Iris pigment epithelial cell (primary cell): ENCODE results near the gene FAM181A.
A peak's percentile ranks its signal among the peaks of the same experiment; 100 is the strongest.

Experiments
- DNase-seq: peaks from one replicate; pipeline ENCODE4 v3.0.0-alpha.2; 2011; ENCODE audit warnings: low read depth

The FAM181A gene

DNA sequence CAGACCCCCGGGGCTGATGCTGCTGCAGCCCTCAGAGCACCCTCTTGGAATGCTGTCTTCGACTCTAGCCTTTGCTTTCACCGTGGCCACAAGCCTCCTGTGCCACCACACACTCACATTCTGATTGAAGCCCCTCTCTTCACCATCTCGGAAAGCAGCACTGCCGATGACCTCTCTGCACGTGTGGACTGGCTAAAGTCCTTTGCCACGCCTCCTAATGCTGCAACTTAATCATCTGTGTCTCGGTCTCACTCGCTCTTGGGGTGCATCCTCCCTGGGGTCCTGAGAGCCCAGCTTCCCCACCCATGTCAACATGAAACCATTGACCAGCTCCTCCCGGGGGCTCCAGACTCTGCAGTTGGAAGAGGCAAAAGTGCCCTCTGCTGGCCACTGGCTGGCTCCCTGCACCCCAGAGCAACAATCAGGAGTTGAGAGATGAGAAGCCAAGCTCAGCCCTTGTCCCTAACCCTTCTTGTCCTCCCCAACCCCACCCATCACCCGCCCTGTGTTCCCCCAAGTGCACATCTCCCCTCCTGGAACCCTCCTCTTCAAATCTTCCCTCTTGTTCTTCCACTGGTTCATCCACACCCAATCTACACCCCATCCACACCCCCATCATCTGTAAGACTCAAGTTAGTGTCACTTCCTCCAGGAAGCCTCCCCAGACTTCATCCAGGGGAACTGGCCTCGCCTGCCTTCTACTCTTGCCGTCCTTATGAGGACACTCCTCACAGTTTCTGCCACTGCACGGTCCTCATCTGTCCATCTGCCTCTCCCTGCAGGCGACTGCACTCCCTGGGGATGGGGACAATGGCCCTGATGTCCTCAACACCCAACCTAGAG is 23.6 kb upstream of the FAM181A start:
- DNase-seq = peak; percentile 6

DNA sequence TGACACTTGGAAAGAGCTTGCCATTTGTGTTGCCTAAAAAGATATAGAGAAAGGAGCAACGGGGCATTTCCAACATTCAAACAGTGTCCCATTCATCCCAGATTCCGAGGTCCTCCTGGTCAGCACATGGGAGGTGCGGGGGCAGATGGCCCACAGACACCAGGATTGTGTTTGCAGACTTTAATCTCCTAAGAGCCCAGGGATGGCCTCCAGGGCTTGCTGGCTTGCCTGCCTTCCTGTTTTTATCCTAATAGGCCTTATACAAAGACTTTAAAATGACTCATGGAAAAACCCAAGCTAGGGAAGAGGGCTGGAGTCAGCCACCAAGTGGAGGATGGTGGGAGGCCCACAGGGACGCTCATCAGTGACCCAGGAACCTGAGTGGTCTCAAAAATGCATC is 21.5 kb upstream of the FAM181A start:
- DNase-seq = no peak

DNA sequence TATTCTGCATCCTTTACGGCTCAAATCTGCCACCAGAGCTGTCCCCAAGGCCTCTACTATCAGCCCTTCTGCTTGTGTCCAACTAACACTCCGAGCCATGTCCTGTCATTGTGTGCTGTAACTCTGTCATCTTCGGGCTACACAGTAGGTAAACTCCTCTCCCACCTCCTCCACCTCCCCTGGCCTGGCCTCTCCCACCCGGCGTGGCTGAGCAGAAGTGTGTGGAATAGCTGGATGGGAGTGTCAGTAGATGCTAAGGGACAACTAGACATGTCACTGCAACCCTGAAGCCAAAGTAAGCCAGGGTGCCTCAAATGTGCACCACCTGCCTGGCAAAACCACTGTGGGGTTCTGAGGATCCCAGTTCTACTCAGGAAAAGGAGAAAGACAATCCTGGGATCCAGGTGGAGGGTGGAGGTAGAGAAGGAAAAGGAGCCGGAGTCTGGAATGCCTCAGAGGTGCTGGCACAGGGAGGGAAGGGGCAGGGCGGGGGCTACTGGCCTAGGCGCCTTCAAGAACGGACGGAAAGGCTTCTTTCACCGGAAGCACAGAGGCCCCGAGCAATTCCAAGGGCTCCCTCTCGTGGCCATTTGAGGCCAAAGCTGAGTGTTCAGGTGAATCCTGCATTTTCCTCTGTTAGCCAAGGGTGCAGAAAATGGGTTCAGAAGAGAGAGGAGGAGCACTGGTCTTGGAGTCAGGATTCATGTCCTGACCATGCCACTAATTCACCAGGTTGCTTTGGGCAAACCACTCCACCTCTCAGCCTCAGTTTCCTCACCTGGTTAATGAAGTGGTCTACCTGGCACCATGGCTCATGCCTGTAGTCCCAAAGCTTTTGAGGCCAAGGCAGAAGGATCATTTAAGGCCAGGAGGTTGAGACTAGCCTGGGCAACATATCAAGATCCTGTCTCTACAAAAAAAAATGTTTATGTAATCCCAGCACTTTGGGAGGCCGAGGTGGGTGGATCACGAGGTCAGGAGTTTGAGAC is 20.5 kb upstream of the FAM181A start:
- peak; percentile 27 for DNase-seq

DNA sequence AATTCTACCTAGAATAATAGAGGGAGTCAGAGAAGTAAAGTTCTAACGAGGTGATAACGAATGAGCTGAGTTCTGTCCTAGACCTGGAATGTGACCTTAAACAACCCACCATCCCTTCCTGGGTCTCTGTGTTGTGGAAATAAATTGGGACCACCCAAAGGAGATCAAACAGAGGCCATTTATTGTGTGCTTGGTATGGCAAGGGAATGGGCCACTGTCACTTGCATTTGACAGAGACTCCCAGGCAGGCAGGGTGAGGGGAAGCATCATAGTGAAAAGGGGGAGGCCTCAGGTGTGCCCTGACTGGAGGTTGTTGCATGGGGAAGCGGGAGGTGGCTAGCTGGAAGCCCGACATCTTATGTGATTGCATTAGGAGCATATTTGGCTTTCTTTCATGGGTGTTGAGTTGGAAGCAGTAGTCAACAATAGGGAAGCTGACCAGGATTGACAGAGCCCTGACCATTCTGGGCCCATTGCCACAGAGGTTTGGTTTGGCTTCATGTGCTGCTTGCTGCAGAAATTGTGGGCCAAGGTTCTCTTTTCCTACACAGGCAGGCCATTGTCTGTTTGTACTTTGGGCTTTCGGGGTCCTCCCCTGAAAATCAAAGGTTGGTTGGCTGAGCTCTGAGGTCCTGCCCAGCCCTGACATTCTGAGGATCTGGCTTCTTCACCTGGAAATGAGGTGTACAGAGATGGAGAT is 17.6 kb upstream of the FAM181A start:
- DNase-seq = no peak

DNA sequence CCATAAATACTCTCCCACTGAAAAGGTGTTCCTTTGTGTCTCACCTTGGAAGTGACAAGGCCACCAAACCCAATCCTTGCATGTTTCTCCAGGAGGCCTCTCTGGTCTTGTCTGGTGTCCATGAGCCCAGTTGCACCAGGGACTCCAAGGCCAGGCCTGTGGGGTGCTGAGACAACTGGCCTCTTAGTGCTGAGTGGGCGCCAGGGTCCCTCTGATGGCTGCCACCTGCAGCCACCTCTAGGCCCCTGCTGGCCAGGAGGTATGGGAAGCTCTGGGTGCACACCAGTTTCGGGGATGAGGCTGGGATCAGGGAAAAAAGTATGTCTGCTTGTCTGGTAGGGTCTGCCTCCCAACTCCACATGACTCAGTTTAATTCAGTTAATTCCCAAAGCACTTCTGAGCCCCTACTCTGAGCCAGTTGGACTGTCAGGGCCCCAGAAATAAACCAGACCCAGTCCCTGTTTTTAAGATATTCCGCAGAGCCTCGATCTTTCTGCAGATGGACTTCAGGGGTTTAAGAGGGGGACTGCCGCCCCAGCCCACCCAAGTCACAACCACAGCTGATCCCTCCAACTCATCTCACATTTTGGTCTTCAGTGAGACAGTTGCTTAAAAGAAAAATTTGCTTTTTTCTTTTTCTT is 15.0 kb upstream of the FAM181A start:
- DNase-seq = no peak

DNA sequence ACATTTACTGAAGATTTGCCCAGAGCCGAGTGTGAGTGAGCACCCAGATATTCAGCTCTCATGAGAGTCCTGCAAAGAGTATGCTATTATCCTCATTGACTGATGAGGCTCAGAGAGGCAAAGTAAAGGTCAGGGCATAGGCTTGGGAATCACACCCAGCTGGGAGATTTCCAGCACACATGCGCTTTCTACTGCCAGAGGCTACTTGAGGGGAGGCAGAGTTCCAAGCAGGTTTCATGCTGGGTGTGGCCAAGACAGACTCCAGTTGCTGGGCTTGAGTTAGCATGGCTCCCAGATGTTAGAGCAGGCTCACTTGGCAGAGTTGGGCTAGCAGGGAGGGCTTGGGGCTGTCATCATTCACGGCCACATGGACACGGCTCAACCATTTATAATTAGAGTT is 14.4 kb upstream of the FAM181A start:
- DNase-seq = no peak

DNA sequence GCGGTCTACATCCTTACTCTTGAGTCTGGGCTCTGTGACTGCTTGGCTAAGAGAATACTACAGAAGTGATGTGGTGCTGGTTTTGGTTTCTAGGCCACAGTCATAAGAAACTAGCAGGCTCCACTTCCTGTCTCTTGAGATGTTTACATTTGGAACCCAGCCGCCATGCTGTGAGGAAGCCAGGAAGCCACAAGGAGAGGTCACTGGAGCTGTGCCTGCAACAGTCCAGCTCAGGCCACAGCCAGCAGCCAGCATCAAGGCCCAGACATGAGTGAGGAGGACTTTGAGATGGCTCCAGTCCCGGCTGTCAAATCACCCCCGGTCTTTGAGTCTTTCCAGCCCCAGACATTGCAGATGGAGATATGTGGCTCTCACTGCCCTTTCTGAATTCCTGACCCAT is 12.9 kb upstream of the FAM181A start:
- peak; percentile 4 for DNase-seq

DNA sequence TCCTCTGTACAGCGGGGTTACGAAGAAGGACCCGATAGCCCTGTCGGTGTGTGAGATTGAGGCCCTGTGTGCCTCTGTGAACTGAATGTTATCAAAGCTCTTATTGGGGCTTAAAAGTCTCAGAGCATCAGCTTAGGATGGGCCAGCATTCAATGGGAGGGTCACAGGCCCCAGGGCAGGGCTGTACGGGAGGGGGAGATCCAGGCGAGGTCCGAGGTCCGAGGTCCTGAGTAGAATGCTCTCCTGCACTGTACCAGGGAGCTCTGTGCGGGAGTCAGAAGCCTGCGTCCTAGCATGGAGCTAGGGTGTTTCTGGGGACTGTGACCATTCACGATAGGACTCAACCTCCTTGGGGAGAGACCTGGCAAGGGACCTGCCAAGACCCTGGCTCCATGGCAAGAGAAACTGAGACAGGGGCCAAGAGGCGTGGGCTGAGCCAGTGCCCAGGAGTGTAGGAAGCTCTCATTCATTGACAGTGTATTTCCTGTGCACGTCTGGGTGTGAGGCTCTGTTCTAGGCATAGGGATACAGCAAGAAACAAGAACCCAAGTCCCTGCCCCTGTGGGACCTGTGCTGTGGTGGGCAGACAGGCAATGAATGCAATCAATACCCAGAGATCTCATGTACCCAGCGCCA is 12.0 kb upstream of the FAM181A start:
- DNase-seq = no peak

DNA sequence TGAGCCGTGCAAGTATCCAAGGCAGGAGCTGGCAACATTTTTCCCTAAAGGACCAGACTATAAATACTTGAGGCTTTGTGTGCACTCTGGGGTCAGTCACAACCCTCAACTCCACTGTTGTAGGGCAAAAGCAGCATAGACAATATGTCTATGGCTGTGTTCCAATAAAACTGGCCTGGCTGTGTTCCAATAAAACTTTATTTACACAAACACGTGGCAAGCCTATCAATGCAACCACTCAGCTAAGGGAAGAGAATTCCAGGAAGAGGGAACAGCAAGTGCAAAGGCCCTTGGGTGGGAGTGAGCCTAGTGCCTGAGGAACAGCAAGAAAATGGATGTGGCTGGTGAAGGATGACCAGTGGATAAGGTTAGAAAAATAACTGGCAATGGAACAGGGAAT is 11.3 kb upstream of the FAM181A start:
- DNase-seq = no peak

DNA sequence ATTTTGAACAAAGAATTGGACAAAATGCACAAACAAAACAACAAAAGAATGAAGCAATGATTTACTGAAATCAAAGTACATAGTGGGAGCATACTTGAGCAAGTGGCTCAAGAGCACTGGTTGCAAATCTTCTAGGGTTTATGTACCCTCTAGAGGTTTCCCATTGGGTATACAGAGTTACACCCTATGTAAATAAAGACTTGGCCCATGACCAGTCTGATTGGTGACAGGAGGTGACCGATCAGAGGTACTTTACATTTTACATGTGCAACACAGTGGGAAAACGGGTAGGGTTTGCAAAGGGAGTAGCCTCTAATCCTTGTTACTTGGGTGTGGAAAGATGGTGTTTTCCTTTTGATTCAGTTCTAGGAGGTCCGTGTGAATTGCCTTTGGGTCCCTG is 10.6 kb upstream of the FAM181A start:
- DNase-seq = no peak

DNA sequence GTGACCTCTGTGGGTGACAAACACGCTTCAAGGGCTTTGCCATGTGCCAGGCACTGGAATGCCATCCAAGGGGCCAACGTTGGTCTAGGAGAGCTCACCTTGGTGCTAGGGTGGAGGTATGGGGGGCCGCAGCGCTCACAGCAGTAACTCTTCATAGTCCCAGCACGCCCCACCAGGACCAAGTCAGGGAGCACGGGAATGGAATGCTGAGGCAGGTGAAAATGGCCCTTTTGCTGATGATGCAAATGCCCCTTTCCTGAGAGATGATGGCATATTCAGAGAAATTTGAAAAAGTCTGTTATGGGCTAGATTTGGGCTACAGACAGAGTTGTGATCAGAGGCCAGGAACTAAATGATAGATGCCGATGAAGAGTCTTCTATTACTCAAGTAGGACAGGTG is 10.0 kb upstream of the FAM181A start:
- no peak for DNase-seq

DNA sequence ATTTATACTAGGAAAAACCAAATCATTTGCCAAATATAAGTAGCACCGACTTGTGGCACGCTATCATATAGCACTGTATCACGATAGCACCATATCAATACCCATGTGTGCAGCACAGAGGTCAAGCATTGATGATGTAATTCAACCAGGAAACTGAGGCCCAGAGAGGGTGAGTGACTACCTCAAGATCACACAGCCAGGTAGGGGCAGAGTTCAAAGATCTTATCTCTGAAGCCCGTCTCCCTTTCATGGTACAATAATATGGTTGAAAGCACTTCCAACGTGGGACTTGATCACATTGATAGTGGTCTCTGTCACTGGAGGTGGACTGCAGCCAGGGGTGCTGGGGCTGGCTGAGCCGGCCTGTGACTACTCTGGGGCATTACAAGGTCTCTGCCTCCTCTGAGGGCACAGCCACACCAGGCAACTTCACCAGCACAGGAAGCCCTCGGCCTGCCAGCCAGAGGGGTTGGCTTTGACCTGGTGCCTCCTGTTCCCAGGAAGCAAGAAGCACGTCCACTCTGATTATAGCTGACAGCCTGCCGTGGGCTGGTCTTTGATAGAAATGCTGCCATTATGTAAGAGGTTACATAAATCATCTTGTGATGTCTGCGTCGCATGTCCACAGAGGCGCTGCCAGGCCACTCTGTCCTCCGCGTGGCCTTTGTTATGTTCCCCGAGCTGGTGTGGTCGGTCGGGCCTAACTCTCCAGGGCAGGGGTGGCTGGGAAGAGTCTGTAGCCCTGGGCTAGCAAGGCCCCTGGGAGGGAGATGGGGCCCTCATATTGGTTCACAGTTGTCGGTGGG is 5.9 kb upstream of the FAM181A start:
- no peak for DNase-seq

DNA sequence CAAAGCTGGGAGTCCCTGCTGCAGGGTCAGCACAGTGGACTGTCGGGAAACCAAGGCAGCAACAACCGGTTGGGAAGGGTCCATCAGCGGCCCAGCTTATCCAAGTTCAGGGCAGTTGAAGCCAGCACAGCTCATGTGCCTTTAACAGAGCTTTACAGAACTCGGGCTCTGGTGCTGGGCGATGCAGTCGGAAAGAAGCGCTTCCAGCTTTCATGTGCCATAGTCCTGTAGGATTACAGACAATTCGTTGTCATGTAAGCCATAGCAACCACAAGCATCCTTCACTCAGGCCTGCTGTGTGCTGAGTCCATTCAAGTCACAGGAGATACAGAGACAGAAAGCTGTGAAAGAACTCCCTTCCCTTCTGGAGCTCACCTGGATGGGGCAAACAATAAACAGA is 3.5 kb upstream of the FAM181A start:
- no peak for DNase-seq

DNA sequence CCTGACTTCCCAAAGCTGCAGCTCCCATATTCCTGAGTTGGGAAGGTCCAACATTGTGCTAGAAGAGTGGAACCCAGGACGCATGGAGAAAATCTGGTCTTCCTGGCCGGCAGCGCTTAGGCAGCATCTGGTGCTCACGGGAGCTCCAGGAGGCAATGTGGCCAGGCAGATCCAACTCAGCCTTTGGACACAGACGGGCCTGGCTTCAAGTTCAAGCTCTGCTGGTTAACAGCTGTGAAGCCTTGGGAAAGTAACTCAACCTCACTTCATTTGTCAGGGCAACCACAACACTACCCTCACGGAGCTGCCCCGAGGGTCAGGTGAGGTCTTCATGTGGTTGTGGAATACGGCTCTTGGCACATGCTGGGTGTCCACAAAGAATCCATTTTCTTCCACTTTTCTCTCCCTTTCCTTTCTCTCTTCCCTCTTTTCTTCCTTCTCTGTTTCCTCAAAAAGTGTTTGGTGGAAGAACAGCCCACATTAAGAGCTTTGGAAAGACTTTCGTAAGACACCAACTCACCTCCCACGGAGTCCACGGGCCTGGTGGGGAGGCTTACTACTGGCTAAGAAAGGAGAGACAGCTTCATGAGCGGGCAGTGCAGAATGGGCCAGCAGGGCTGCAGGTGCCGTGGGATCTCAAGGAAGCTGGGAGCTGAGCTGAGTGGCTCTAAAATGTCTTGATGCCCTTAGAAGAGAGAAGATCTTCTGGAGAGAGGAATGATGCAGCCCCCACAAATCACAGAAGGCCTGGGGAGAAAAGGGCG is 2.4 kb upstream of the FAM181A start:
- DNase-seq = no peak

DNA sequence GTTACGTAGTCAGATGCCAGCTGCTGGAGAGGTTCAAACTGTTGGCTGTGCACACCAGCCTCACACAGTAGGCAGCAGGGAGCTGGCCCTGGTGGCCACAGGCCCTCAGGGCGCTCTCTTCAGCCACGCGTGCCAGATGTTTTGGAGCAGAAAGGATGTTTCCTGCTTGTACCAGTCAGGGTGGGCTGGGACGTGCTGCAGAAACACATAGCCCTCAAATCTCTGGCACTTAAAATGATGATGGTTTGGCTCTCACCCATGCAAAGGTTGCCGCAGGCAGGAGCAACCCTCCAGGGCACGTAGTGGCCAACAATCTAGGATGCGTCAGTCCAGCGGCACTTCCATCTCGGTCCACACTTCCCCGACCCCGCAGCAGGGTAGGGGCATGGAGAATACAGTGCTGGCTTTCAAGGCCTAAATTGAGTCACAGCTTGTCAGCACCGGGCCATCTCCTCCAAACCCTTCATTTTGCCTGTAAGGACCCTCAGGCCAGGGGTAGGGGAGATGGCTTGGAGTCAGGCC is 1.7 kb upstream of the FAM181A start:
- no peak for DNase-seq

DNA sequence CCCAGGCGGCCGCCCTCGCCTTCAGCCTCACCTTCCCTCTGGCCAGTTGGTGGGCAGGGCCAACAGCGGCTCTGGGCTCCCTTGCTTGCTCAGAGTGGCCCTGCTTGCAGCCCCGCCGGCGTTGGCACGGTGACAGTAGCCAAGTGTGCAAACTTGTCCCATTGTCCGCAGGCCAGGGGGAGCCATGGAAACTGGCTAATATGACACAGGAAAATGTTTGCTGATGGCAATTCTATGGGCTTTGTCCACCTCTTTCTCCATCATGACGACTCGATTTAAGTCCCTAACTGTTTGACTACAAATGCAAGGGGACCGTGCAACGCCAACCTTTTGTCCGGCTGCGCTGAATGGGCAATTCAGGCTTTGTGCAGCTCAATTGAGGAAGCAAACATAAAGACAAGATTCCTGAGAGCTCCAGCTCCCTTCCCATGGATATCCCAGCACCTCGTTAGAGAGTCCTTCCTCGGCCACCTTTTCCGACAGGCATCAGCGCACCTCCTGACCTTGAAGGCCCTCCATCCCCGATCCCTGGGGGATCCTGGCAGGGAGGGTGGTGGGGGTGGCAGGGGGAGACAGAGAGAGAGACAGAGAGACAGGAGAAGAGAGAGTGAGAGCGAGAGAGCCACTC is 785 bp upstream of the FAM181A start:
- no peak for DNase-seq

DNA sequence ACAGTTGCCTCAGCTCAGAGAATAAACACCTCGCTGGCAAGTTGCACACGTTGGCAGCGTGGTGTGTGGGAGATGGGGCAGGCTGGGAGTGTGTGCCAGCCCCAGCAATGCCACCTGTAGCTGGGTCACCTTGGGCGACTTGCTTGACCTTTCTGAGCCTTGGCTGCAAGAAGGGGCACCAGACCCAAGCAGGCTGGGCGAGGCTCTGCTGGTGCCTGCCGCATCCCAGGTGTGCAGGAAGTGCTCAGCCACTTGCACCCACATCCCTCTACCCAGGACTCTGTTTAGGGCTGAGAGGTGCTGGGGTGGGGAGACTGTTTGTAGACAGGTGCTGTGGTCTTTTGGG is 629 bp downstream of the FAM181A start:
- no peak for DNase-seq

DNA sequence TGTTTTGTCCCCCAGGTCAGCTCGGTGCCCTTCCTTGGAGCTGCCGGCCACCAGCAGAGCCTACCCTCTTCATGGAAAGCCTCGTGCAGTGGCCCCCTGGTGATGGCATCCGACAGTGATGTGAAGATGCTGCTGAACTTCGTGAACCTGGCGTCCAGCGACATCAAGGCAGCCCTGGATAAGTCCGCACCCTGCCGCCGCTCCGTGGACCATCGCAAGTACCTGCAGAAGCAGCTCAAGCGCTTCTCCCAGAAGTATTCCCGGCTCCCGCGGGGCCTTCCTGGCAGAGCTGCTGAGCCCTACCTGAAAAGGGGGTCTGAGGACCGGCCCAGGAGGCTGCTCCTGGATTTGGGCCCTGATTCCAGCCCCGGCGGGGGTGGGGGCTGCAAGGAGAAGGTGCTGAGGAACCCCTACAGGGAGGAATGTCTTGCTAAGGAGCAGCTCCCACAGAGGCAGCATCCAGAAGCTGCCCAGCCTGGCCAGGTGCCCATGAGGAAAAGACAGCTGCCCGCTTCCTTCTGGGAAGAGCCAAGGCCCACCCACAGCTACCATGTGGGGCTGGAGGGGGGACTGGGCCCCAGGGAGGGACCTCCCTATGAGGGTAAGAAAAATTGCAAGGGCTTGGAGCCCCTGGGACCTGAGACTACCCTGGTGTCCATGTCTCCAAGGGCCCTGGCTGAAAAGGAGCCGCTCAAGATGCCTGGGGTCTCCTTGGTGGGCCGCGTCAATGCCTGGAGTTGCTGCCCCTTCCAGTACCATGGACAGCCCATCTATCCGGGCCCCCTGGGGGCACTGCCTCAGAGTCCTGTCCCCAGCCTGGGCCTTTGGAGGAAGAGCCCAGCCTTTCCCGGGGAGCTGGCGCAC is 1.3 kb downstream of the FAM181A start:
- DNase-seq = no peak
